HG03565 (cell line): ENCODE measurements around the gene SPRED1.

Experiments used
- ATAC-seq: cut with Tn5 transposase; IDR thresholded peaks from one replicate; pipeline ENCODE4 v1.9.1; 2021; ENCODE audit warnings: mild to moderate bottlenecking, moderate library complexity; ENCODE audit not compliant: unreplicated experiment

SPRED1 gene

GRCh38 chr15:38252481-38253350 is at the start of gene SPRED1:
SPRED1 (plus strand) TSS chr15:38252836; CDS start chr15:38253186, 350 bp downstream.
- no peak for ATAC-seq

GRCh38 chr15:38205526-38206272 is 46.9 kb upstream of the SPRED1 start:
- no peak for ATAC-seq

GRCh38 chr15:38207621-38208020 is 45.0 kb upstream of the SPRED1 start:
- ATAC-seq = no peak

- ATAC-seq = no peak
These were observed 44.4 kb upstream of the SPRED1 start for GRCh38 chr15:38208206-38208605.

DNA sequence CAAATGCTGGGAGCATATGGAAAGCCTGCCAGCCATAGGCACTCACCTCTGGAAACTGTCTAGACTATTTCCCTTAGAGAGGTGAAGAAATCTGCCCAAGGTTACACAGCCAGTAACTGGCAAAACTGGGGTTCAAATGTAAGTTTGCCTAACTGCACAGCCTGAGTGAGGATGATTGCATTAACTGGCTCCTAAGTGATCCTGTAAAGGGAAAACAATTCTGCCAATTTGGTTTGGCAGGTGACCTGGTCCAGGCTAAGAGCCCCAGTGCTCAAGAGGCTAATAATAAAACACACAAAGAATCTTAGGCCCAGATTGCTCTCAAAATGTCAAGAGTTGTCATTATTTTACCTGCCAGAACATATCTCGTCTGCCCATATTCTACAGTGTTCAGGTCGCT is 43.9 kb upstream of the SPRED1 start:
- no peak for ATAC-seq

GRCh38 chr15:38211249-38211648 is 41.4 kb upstream of the SPRED1 start:
- no peak for ATAC-seq

DNA sequence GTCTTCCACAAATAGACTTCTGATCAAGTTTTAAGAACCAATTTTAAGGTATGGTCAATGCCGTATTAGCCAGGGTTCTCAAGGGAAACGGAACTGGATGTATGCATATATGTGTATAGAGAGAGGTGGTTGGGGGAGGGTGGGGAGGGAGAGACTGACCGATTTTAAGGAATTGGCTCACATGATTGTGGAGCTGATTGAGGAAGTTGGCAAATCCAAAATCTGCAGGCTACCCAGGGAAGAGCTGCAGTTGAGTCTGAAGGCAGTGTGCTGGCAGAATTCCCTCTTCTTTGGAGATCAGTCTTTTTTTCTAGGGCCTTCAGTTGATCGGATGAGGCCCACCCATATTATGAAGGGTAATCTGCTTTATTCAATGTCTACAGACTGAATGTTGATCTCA is 40.8 kb upstream of the SPRED1 start:
- ATAC-seq = no peak

DNA sequence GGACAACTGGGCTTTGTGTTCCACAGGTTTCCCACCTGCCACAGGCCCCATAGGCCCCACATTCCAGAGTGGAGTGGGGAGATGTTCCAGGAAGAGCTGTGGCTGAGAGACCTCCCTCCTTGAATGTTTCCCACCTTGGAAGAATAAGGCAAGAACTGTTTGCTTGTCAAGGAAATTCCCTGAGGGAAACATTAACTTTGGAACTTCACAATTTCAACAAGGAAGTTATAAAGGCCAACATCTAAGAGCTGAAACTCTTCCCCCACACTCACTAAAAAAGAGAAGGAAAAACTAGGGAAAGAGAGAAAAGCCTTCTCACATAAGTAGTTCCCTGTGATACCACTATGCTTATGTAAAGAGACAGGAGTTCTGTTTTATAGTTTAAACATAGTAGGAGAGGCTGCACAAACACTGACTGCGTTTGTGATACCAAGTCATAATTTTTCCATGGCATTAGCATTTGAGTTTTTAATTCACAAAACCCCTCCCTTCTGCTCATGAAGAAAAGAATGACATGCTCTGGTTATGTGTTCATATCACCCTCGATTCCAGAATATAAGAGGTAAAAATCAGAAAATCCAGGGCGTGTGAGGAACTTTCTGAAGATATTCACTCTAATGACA is 39.8 kb upstream of the SPRED1 start:
- no peak for ATAC-seq

GRCh38 chr15:38213356-38213755 is 39.3 kb upstream of the SPRED1 start:
- no peak for ATAC-seq

GRCh38 chr15:38215707-38216106 is 36.9 kb upstream of the SPRED1 start:
- no peak for ATAC-seq

DNA sequence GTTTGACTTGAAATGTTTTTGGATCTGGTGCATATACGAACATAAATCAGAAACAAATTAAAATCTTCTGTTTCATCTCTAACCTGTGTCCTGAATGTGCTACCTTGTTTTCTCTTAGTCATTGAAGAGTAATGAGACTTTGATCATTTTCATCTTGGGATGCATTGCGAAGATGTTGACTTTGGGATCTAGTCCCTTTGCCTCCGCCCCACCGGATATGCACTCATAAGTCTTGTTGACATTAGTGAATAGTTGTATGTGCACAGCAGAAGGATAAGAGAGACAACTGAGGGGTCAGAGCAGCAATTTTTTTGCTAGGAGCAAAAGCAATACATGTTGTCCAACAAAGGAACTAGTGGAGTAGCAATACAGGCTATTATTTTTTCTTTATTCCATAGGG is 35.9 kb upstream of the SPRED1 start:
- no peak for ATAC-seq

GRCh38 chr15:38217191-38217595 is 35.4 kb upstream of the SPRED1 start:
- ATAC-seq = no peak

DNA sequence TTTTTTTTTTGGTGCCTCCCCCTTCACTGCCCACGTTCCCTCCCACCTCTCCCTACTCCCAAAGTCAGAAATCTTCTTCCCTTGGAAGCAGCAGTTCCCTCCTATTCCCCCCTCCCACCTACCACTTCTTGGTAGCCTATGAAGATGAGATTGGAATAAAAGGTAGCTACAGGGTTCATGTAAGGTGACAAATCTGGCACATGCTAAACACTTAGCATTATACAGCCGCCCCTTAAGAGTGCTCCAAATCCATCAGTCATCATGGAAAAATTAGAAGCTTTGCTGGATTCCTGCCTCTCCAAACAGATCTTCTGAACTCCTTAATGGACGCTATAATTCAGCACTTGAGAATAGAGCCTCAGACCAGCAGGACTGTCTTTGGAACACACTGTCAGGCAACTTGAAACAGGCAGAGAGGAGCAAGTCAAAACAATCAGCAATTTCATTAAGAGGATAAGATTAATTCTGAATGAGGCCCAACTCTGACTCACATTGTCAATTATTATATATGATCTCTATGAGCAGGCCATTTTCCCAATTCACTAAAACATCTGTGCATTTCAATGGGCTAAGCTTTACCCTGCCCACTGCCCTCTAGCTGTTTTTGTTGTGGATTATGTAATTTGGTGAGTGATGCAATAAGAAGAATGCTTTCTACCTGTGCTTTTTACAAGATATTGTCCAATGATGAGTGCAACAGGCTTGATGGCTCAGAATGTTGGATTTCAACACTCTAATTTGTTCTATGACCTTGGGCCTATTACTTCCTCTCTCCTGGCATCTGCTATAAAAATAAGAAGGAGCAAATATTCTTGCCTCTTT is 34.6 kb upstream of the SPRED1 start:
- no peak for ATAC-seq

DNA sequence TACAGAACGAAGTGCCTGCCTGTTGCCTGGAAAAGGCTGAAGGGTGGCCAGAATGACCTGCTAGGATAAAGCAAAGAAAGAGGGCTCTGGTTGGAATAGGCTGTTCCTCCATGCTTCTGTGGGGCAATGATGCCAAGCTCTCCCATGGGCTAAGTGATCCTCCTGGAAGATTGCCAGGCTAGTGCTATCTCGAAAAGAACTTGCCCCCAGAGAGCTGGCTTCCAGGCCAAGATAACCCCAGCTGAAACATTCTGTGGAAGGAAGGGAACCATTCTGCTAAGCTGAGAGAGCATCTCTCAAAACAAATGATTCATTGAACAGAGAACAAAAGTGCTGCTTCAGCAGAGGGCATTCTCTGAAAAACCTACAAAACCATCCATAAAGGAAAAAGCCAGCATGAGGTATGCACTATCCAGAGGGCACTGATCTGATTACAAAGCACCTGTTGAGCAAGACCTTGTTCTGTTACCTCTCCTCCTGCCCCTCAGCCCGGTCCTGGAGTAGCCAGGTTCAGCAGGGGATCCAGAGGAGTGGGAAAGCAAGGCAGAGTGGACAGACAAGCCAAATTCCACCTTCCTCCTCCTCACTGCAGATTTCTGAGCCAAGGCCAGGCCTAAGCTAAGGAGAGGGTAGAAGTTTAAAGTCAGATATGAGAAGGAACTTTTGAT is 31.9 kb upstream of the SPRED1 start:
- no peak for ATAC-seq

DNA sequence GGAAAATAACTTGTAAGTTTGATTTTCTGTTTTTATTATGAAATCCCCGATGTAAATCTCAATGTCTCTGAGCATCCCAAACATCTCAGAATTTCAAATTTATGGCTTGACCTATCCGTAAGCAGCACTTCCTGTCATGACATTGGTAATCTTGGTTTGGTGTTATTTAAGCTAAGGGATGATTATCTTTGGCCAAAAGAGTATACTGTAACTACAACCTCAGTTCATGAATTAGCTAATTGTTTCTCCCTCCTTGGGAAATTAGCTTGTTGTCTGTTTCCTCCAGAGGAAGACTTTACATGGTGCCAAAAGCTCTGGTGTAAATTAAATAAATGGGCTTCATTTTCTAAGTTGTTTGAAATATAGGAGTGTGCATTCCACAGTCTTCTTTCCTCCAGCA is 28.1 kb upstream of the SPRED1 start:
- no peak for ATAC-seq

- no peak for ATAC-seq
These were observed 27.3 kb upstream of the SPRED1 start for GRCh38 chr15:38225381-38225780.

DNA sequence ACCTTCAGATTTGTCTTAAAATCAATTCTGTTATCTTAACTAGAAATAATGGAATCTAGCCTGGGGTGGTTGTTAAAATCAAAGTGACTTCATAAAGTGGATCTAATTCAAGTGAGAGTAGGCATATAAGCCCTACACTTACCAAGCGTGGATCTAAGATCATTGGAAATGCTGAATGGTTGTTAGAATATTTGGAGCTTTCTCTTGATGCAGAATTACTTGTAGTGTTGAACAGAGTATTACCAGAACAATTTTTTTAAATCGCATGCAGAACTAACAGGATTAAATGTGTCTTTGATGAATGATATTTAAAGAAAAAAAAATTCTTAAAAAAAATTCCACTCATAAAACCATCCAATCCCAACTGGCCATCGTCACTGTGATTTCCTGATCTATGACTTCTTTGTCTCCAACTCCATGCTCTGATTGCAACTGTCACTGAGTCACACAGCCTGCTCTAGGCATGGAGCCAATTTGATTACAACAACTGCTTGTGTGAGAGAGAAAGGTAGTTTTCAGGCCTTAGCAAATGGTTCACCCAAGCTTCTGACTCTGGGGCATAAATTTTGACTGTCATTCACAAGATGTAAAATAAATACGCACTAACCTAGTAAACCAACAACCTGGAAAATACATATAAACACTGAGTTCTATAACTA is 25.9 kb upstream of the SPRED1 start:
- ATAC-seq = no peak

DNA sequence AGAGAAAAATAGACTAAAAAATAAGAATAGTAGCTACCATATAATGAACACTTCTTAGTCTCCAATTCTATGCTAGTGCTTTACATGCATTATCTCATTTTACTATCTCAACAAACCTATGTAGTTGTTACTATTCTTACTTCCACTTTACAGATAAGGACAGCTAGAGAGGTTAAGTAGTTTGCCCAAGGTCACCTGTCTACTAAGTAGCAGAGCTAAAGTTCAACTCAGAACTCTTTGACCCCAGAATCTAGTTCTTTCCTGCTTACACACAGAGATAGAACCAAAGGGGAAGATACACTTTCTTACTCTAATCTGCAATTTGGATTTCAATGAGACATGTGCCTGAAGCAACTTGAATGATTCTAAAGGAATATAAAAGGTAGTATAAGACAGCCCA is 24.7 kb upstream of the SPRED1 start:
- no peak for ATAC-seq

DNA sequence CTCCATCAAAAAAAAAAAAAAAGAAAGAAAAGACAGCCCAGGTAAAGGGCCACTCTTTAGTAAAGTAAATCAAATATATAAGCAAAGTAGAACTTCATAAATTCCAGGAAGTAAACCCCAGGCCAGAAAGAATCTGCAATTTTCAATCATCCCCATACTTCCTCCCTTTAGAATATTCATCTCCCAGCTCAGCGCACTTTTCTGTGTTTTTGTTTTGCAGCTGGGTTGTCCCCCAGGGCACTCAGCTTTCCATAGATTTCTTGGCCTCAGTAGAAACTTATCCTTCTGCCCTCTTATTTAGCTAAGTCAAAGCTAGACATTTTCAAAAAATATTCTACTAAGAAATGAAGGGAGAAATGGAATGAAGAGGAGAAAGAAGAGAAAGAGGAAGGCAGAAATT is 24.0 kb upstream of the SPRED1 start:
- ATAC-seq = no peak
